Measurements from ENCODE around the gene ZKSCAN1.

DNA sequence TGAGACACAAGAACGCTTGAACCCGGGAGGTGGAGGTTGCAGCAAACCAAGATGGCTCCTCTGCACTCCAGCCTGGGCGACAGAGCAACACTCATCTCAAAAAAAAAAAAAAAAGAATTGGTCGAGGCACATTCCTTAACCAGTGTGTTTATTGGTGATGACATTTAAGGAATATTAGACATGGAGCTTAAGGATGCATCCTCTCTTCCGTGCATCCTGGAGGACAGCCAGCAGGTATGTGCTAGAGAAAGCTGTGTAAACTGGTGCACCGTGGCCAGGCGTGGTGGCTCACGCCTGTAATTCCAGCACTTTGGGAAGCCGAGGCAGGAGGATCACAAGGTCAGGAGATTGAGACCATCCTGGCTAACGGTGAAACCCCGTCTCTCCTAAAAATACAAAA lies 11.8 kb downstream of the ZKSCAN1 start:
- TF ChIP-seq, protein P1, sequence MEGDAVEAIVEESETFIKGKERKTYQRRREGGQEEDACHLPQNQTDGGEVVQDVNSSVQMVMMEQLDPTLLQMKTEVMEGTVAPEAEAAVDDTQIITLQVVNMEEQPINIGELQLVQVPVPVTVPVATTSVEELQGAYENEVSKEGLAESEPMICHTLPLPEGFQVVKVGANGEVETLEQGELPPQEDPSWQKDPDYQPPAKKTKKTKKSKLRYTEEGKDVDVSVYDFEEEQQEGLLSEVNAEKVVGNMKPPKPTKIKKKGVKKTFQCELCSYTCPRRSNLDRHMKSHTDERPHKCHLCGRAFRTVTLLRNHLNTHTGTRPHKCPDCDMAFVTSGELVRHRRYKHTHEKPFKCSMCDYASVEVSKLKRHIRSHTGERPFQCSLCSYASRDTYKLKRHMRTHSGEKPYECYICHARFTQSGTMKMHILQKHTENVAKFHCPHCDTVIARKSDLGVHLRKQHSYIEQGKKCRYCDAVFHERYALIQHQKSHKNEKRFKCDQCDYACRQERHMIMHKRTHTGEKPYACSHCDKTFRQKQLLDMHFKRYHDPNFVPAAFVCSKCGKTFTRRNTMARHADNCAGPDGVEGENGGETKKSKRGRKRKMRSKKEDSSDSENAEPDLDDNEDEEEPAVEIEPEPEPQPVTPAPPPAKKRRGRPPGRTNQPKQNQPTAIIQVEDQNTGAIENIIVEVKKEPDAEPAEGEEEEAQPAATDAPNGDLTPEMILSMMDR (IDR thresholded peaks at IDR 0.05): no peak
- no peak for TF ChIP-seq POLR2A (IDR thresholded peaks at IDR 0.05)

Data from gastroesophageal sphincter (tissue), 3 donors.